Heart right ventricle (tissue), 16 donors: Measurements from ENCODE around the gene RPS29. TPM values are rescaled to one million over a fixed set of nuclear protein-coding genes. Genes with fewer than 3 reads are reported as not detected.

Experiments used
- ATAC-seq, 8 donors: fragments of 200-7000 bp; cut with Tn5 transposase; one replicate each; pipeline ENCODE4 v1.9.1; 2020; ENCODE audit warnings: mild to moderate bottlenecking in 8 of 8, moderate library complexity in 8 of 8, moderate number of reproducible peaks in 1 of 8
- DNase-seq, 2 donors: peaks; one replicate each; pipeline ENCODE4 v3.0.0-alpha.2; 2020
- H3K27ac ChIP-seq, 10 donors: fragments of 200-600 bp; sonication (generic) in 2 of 10; one replicate each; pipeline versions ENCODE4 v1.5.0 to v1.8.0; 2020 to 2022; ENCODE audit warnings: mild to moderate bottlenecking in 3 of 10
- H3K27me3 ChIP-seq, 7 donors: fragments of 200-600 bp; one replicate each; pipeline ENCODE4 v1.8.0; 2021 to 2022; ENCODE audit warnings: mild to moderate bottlenecking in 2 of 7
- H3K36me3 ChIP-seq, 9 donors: fragments of 200-600 bp; sonication (generic) in 1 of 9; one replicate each; pipeline versions ENCODE4 v1.5.0 to v1.8.0; 2020 to 2022; ENCODE audit warnings: mild to moderate bottlenecking in 2 of 9
- H3K4me1 ChIP-seq, 9 donors: fragments of 200-600 bp; sonication (generic) in 1 of 9; one replicate each; pipeline versions ENCODE4 v1.5.0 to v1.8.0; 2020 to 2022; ENCODE audit warnings: mild to moderate bottlenecking in 4 of 9
- H3K4me3 ChIP-seq, 10 donors: fragments of 200-600 bp; sonication (generic) in 2 of 10; one replicate each; pipeline versions ENCODE4 v1.5.0 to v1.8.0; 2020 to 2022; ENCODE audit warnings: mild to moderate bottlenecking in 7 of 10, moderate library complexity in 2 of 10
- H3K9me3 ChIP-seq, 11 donors: fragments of 200-600 bp in 10 of 11; sonication (generic) in 2 of 11; one replicate each; pipeline versions ENCODE4 v1.5.0 to v1.8.0; 2013 to 2022; ENCODE audit warnings: mild to moderate bottlenecking in 2 of 11, control low read depth in 1 of 11, moderate library complexity in 1 of 11
- WGBS, 2 donors: extraction: QIAGEN DNeasy Blood & Tissue Kit; methylation state at CpG; one replicate each; pipeline ENCODE4 v1.1.7; 2013; ENCODE audit warnings: inconsistent platforms in 1 of 2; 5-methylcytosine and 5-hydroxymethylcytosine counted together
- intact Hi-C, 10 donors: fragments of 100-400 bp; cut with DNase I; formaldehyde crosslinking; loops; one replicate each; pipeline versions ENCODE4 v1.11.1 to v1.14.2; 2022
- polyA plus RNA-seq, 2 donors: library from polyadenylated mRNA; stranded (reverse); fragments of 200-250 nt; gene quantifications; one replicate each; pipeline ENCODE4 v1.2.3, GENCODE V29; 2013
- total RNA-seq, 10 donors: library from RNA; stranded (reverse); fragmentation: NEBNext Ultra II Directional in 3 of 10; extraction: Animal tissue kit (Norgen Biotek cat#: 25700) in 3 of 10; gene quantifications; one replicate each; pipeline versions ENCODE4 v1.2.1 to v1.2.4, GENCODE V29; 2021 to 2023
- TF ChIP-seq, protein P1 (sequence below), 9 donors: fragments of 200-600 bp; sonication (generic) in 2 of 9; IDR thresholded peaks; one replicate each; pipeline versions ENCODE4 v1.5.0 to v1.8.0; 2021 to 2022; ENCODE audit warnings: antibody characterized with exemption in 9 of 9, mild to moderate bottlenecking in 5 of 9, moderate library complexity in 1 of 9
- donor health status: Arrhythmogenic right ventricular cardiomyopathy.
- donor health status: ischemic (EF 13 %, LVEDD 7.1; RV severe dilation, severe dysfunction).
- donor health status: healthy with polysubstance abuse.
- donor health status: DM: no; HTN: yes; CAD: no.
- donor health status: DM: no; HTN: no; CAD: no.
- donor health status: ischemic (EF 25% LVEDD 6.9; RV normal size, moderate dysfunction).
- donor health status: ischemic (EF 25% LVEDD 5.7; RV mildly dilated, moderate dysfunction).
- donor health status: healthy.
- donor health status: DM: yes; HTN: yes; CAD: no.
- donor health status: Ischemic cardiomyopathy.
- donor health status: ischemic (EF 35%, LVEDD 5.7; RV mildly dilated, moderate dysfunction).
- donor health status: nonischemic (EF 11% LVEDD 7.7; RV severe dilation, severe dysfunction).
- donor health status: DM: yes; HTN: yes; CAD: no.
- donor health status: PGD.
- donor health status: ischemic (EF 29% LVEDD 5.4; RV normal size, mild dysfunction).
- donor health status: nonischemic (EF 23%, LVEDD 6.1; RV moderate dilation, normal function).

The RPS29 gene
- total and polyA plus RNA-seq, 12 donors: 619 to 2,979 (median 752) TPM

DNA sequence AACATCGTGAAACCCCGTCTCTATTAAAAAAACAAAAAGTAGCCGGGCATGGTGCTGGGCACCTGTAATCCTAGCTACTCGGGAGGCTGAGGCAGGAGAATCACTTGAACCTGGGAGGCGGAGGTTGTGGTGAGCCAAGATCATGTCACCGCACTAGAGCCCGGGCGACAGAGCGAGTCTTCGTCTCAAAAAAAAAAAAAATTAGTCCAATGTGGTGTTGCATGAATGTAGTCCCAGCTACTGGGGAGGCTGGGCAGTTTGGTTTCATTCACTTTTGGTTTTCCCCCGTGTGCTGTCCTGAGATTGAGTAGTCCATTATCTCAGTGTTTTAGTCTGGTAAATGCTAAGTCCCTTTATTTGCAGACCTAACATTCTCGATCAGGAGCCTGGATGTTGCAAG lies 19.5 kb downstream of the RPS29 start:
- TF ChIP-seq, protein P1, sequence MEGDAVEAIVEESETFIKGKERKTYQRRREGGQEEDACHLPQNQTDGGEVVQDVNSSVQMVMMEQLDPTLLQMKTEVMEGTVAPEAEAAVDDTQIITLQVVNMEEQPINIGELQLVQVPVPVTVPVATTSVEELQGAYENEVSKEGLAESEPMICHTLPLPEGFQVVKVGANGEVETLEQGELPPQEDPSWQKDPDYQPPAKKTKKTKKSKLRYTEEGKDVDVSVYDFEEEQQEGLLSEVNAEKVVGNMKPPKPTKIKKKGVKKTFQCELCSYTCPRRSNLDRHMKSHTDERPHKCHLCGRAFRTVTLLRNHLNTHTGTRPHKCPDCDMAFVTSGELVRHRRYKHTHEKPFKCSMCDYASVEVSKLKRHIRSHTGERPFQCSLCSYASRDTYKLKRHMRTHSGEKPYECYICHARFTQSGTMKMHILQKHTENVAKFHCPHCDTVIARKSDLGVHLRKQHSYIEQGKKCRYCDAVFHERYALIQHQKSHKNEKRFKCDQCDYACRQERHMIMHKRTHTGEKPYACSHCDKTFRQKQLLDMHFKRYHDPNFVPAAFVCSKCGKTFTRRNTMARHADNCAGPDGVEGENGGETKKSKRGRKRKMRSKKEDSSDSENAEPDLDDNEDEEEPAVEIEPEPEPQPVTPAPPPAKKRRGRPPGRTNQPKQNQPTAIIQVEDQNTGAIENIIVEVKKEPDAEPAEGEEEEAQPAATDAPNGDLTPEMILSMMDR (IDR thresholded peaks at IDR 0.05): no peak

DNA sequence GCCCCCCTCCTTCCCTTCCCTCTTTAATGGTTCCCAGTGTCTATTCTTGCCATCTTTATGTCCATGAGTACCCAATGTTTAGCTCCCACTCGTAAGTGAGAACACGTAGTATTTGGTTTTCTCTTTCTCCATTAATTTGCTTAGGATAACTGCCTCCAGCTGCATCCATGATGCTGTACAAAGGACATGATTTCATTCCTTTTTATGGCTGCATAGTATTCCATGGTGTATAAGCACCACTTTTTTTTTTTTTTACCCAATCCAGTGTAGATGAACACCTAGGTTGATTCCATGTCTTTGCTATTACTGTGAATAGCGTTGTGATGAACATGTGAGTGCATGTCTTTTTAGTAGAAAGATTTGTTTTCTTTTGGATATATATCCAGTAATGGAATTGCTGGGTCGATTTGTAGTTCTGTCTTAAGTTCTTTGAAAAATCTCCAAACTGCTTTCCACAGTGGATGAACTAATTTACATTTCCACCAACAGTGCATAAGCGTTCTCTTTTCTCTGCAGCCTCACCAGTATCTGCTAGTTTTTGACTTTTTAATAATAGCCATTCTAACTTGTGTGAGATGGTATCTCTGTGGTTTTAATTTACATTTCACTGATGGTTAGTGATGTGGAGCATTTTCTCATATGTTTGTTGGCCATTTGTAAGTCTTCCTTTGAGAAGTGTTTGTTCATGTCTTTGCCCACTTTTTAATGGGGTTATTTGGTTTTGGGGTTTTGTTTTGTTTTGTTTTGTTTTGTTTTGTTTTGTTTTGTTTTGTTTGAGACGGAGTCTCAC lies 26.0 kb downstream of the RPS29 start:
- TF ChIP-seq, protein P1 (IDR thresholded peaks at IDR 0.05): no peak
- H3K9me3 ChIP-seq: peaks cover 0 to 6% (median 0%) of the 10 kb centered on the region in 11 donors
- no peak for ATAC-seq
- H3K27me3 ChIP-seq: no peaks in the 10 kb centered on the region
- no peaks in the 10 kb centered on the region for H3K36me3 ChIP-seq
- no peak for DNase-seq
- no peak overlapping the region for H3K27ac ChIP-seq
- no peaks in the 10 kb centered on the region for H3K4me1 ChIP-seq
- intact Hi-C loops: no loop called here
- WGBS, 2 donors: 91 to 93% methylated on average over 6 of the region's 6 CpGs
- H3K4me3 ChIP-seq: no peak overlapping the region

More for the DNA sequence above, 19.5 kb downstream of the RPS29 start:
- ATAC-seq: no peak
- Histone ChIP-seq H3K9me3 (peaks cover 0 to 6% (median 0%) of the 10 kb centered on the region in 11 donors), H3K27me3 (no peaks in the 10 kb centered on the region), H3K36me3 (peaks cover 0 to 4% (median 0%) of the 10 kb centered on the region in 9 donors), H3K27ac (no peak overlapping the region), H3K4me3 (no peak overlapping the region), H3K4me1 (no peaks in the 10 kb centered on the region)
- no peak for DNase-seq
- 91 to 93% methylated on average over 12 of the region's 12 CpGs for WGBS, 2 donors
- intact Hi-C loops: no loop called here

DNA sequence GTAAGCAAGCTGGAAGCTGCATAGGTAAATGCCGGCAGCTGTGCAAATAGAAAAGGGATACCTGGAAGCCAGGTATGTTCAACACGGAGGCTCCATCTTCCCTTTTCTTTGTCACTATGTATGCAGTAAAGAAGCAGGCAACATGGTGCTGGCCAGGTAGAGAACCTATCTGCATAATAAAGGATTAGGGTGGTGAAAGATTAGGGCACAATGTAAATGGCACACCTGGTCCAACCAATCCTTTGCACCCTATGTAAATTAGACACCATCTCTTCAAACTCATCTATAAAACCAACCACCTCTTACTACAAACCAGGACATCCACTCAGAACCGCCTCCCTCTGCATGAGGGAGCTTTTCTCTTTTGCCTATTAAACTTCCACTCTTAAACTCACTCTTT lies 32.3 kb downstream of the RPS29 start:
- no peak overlapping the region for H3K27ac ChIP-seq
- intact Hi-C loops: no loop called here
- no peaks in the 10 kb centered on the region for H3K27me3 ChIP-seq
- no peak for DNase-seq
- H3K4me3 ChIP-seq: no peak overlapping the region
- H3K4me1 ChIP-seq: no peaks in the 10 kb centered on the region
- H3K36me3 ChIP-seq: no peaks in the 10 kb centered on the region
- WGBS, 2 donors: 64 to 66% methylated on average over 3 of the region's 3 CpGs
- no peak for ATAC-seq
- H3K9me3 ChIP-seq: no peaks in the 10 kb centered on the region
- TF ChIP-seq, protein P1 (IDR thresholded peaks at IDR 0.05): no peak

DNA sequence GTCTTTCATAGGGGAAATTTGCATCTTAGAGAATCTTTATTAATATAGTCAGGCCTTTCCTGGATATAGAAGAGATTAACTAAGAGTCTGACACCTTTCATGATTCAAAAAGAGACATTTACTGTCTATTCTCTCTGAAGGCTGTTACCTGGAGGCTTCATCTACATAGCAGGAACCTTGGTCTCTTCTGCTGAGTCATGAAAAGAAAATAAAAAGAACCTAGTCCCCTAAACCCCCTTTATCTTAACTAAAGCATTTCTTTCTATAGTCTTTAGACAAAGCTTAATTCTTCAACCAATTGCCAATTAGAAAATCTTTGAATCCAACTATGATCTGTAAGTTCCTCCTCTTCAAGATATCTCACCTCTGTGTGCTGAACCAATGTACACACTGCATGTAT lies 33.1 kb downstream of the RPS29 start:
- Histone ChIP-seq H3K4me3 (no peak overlapping the region), H3K4me1 (no peaks in the 10 kb centered on the region), H3K36me3 (no peaks in the 10 kb centered on the region), H3K27me3 (no peaks in the 10 kb centered on the region), H3K27ac (no peak overlapping the region), H3K9me3 (no peaks in the 10 kb centered on the region)
- TF ChIP-seq, protein P1 (IDR thresholded peaks at IDR 0.05): no peak
- intact Hi-C loops: no loop called here
- ATAC-seq: no peak
- no peak for DNase-seq
